ENCODE results near the gene TRIM37. TPM values are rescaled to one million over a fixed set of nuclear protein-coding genes. Genes with fewer than 3 reads are reported as not detected.
"Not testable (repeated sequence)": the region's sequence is repeated elsewhere in the genome, so short reads cannot be mapped to it uniquely, and the experiment has no call there.

The TRIM37 gene
- total RNA-seq, 4 donors from 2014 or later = 16.8 to 29.3 (median 21.5) TPM

DNA sequence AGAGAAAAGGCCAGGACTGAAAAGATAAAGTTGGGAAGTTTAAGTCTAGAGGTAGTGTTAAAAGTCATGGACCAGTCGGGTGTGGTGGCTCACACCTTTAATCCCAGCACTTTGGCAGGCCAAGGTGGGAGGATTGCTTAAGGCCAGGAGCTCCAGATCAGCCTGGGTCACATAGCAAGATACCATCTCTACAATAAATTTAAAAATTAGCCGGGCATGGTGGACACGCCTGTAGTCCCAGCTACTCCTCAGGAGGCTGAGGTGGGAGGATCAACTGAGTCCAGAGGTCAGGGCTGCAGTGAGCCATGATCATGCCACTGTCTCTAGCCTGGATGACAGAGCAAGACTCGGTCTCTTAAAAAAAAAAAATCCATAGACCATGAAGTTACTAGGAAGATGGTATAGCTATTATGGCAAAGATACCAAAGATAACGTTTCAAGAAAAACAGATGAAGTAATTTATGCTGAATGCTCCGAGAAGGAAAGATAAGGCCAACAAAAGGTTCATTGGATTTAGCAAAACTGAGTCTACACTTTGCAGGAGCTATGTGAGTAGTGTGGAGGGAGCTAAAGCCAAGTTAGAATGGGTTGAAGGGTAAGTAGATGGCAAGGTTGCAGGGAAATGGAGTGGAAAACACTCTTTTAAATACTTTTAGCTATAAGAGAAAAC, 11.7 kb downstream of the TRIM37 start:
- TF ChIP-seq, protein P1, sequence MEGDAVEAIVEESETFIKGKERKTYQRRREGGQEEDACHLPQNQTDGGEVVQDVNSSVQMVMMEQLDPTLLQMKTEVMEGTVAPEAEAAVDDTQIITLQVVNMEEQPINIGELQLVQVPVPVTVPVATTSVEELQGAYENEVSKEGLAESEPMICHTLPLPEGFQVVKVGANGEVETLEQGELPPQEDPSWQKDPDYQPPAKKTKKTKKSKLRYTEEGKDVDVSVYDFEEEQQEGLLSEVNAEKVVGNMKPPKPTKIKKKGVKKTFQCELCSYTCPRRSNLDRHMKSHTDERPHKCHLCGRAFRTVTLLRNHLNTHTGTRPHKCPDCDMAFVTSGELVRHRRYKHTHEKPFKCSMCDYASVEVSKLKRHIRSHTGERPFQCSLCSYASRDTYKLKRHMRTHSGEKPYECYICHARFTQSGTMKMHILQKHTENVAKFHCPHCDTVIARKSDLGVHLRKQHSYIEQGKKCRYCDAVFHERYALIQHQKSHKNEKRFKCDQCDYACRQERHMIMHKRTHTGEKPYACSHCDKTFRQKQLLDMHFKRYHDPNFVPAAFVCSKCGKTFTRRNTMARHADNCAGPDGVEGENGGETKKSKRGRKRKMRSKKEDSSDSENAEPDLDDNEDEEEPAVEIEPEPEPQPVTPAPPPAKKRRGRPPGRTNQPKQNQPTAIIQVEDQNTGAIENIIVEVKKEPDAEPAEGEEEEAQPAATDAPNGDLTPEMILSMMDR (IDR thresholded peaks at IDR 0.05) = no peak
- DNase-seq (ENCODE audit: low spot score) (no peak), ATAC-seq (ENCODE audit: low FRiP score) (no peak)

DNA sequence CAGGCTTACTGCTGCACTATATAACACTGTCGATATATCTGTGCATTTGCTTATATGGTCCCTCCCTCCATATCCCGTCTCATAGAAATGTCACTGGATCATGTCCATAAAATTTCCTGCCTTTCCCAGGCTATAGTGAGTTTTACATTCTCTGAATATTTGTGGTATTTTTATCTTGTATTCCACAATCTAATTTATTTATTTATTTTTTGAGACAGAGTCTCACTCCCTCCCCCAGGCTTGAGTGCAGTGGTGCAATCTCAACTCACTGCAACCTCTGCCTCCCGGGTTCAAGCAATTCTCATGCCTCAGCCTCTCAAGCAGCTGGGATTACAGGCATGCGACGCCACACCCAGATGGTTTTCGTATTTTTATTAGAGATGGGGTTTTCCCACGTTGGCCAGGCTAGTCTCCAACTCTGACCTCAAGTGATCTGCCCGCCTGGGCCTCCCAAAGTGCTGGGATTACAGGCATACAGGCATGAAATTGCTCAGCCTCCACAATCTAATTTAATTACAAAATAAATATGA, 12.9 kb downstream of the TRIM37 start:
- DNase-seq (ENCODE audit: low spot score) = peak; percentile 24
- TF ChIP-seq, protein P1 (IDR thresholded peaks at IDR 0.05) = no peak

DNA sequence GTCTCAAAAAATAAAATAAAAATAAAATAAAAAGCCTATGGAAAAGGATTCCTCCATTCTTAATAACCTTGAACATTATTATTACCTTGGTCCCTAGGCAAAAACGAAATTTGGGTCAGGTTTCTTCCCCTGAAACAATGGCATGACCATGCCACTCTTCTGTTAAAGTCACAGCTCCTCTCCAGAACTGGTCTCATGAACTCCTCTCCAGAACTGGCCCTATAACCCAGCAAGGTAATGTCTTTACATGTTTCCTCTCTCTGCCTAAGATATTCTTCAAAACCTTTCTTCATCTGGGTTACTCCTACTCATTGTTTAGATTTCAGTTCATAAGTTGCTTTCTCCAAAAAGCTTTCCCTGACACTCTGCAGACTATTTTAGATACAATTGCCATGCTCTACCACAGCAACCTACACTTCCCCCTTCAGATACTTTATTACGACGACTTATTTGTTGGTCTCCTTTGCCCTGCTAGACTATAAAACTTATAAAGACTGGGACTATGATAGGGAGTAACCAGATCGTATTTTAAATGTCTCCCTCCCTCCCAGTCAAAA, 13.5 kb downstream of the TRIM37 start:
- no peak for DNase-seq (ENCODE audit: low spot score)
- ATAC-seq (ENCODE audit: low FRiP score) = peak; percentile 24
- TF ChIP-seq, protein P1 (IDR thresholded peaks at IDR 0.05) = no peak

More for the DNA sequence above, 12.9 kb downstream of the TRIM37 start:
- ATAC-seq (ENCODE audit: low FRiP score) = peak; percentile 84

DNA sequence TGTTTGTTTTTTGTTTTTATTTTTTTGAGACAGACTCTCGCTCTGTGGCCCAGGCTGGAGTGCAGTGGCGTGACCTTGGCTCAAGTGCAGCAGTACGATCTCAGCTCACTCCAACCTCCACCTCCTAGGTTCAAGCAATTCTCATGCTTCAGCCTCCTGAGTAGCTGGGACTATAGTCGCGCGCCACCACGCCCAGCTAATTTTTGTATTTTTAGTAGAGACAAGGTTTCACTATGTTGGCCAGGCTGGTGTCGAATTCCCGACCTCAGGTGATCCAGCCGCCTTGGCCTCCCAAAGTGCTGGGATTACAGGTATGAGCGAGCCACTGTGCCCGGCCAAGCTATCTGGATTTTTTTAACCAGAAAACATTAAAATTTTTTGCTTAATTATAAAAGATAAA, 16.1 kb downstream of the TRIM37 start:
- DNase-seq (ENCODE audit: low spot score); ATAC-seq (ENCODE audit: low FRiP score): not testable (repeated sequence)

DNA sequence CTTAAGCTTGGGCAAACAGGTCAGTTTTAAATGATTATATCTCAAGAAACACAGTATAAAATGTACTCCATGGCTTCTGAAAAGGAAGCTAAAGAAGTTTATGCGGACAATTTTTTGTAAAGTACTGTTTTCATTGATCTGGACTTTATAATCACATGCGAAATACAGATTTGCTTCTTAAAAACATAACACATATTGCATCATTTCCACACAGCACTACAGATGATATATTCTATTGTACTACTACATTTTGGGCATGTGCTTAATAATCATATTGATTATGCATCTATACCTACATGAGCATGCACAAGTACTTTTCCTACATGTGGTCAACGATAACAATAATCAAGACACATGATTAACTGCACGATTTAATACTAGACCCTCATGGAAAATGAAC, 22.5 kb downstream of the TRIM37 start:
- no peak for DNase-seq (ENCODE audit: low spot score)
- no peak for ATAC-seq (ENCODE audit: low FRiP score)
- TF ChIP-seq, protein P1 (IDR thresholded peaks at IDR 0.05) = no peak

DNA sequence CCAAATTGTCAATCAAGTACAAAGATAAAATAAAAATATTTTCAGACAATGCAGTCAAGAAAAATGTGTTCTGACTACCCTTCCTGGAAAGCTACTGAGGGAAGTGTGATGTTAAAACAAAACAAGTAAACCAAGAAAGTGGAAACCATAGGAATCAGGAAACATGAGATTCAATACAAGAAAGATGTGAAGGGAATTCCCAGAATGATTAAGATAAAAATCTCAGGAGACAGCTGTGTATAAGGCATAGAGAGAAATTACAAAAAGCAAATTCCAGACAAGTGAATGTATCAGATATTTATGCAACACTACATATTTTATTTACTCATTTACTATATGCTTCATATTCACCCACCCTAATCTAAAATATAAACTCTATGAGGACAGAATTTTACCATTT, 32.2 kb downstream of the TRIM37 start:
- TF ChIP-seq, protein P1 (IDR thresholded peaks at IDR 0.05) = no peak
- ATAC-seq (ENCODE audit: low FRiP score) = no peak
- no peak for DNase-seq (ENCODE audit: low spot score)

DNA sequence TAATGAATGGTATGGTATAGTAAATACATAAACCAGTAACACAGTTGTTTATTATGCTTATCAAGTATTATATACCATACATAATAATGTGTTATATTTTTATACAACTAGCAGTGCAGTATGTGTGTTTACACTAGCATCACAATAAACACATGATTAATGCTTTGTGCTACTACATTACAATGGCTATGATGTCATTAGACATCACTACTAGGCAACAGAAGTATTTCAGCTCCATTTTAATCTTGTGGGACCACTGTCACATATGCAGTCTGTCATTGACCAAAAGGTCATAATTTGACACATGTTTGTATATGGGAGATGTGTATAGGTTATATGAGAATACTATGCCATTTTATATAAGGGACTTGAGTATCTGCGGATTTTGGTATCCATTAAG, 32.7 kb downstream of the TRIM37 start:
- TF ChIP-seq, protein P1 (IDR thresholded peaks at IDR 0.05) = no peak
- ATAC-seq (ENCODE audit: low FRiP score) = no peak
- DNase-seq (ENCODE audit: low spot score) = no peak

All from omental fat pad (tissue), 4 donors.